Spinal cord (tissue), 10 donors: ENCODE results near the gene KCNE1. TPM values are rescaled to one million over a fixed set of nuclear protein-coding genes. Genes with fewer than 3 reads are reported as not detected.

Experiments used
- DNase-seq, 6 donors: peaks; one replicate each; pipeline versions ENCODE4 v3.0.0 to v3.0.0-alpha.2; 2013 to 2015; ENCODE audit warnings: low spot score in 6 of 6, low read depth in 4 of 6
- H3K27ac ChIP-seq: one replicate; pipeline ENCODE4 v1.5.1; 2013; ENCODE audit warnings: low read depth, low read length, control low read depth
- H3K27me3 ChIP-seq: one replicate; pipeline ENCODE4 v1.6.1; 2013; ENCODE audit warnings: low read length; ENCODE audit not compliant: control insufficient read depth, insufficient read depth
- H3K36me3 ChIP-seq: one replicate; pipeline ENCODE4 v1.6.1; 2013; ENCODE audit warnings: low read length; ENCODE audit not compliant: control insufficient read depth, insufficient read depth
- H3K4me1 ChIP-seq: one replicate; pipeline ENCODE4 v1.6.1; 2013; ENCODE audit warnings: low read length; ENCODE audit not compliant: control insufficient read depth, insufficient read depth
- H3K4me3 ChIP-seq: one replicate; pipeline ENCODE4 v1.5.1; 2013; ENCODE audit warnings: low read depth, low read length, control low read depth
- H3K9me3 ChIP-seq: one replicate; pipeline ENCODE4 v1.6.1; 2013; ENCODE audit warnings: low read length; ENCODE audit not compliant: control insufficient read depth, insufficient read depth
- WGBS: methylation state at CpG from one replicate; pipeline ENCODE4 v1.1.5; 2013; ENCODE audit warnings: missing lambda C conversion rate; ENCODE audit not compliant: insufficient coverage; 5-methylcytosine and 5-hydroxymethylcytosine counted together
- polyA plus RNA-seq, 2 donors: library from polyadenylated mRNA; unstranded; fragments of 120-200 nt; gene quantifications; one replicate each; pipeline ENCODE4 v1.2.1, GENCODE V29; 2013; ENCODE audit not compliant: insufficient read length in 2 of 2
- total RNA-seq, 2 donors: library from RNA; depleted of rRNA in 1 of 2; stranded (reverse); fragments of 120-200 nt in 1 of 2; fragments of >200 nt in 1 of 2; gene quantifications; one replicate each; pipeline versions ENCODE4 v1.2.3 to v1.2.4, GENCODE V29; 2013 to 2014
- donor health status: healthy.

KCNE1 gene
- total and polyA plus RNA-seq, 4 donors, result 0.69 to 2.7 (median 1.9) TPM

GRCh38 chr21:34526241-34526617 lies 14.2 kb upstream of the KCNE1 start:
- peaks cover 17% of the 10 kb centered on the region for H3K36me3 ChIP-seq
- H3K27ac ChIP-seq, result peak overlapping the region; percentile 94
- peak overlapping the region; percentile 50 for H3K4me3 ChIP-seq
- H3K9me3 ChIP-seq, result peaks cover 3% of the 10 kb centered on the region
- DNase-seq, result no peak
- H3K27me3 ChIP-seq, result no peaks in the 10 kb centered on the region
- peaks cover 17% of the 10 kb centered on the region for H3K4me1 ChIP-seq
- WGBS, result no CpG with 5 or more reads among the region's 5 CpGs

DNA sequence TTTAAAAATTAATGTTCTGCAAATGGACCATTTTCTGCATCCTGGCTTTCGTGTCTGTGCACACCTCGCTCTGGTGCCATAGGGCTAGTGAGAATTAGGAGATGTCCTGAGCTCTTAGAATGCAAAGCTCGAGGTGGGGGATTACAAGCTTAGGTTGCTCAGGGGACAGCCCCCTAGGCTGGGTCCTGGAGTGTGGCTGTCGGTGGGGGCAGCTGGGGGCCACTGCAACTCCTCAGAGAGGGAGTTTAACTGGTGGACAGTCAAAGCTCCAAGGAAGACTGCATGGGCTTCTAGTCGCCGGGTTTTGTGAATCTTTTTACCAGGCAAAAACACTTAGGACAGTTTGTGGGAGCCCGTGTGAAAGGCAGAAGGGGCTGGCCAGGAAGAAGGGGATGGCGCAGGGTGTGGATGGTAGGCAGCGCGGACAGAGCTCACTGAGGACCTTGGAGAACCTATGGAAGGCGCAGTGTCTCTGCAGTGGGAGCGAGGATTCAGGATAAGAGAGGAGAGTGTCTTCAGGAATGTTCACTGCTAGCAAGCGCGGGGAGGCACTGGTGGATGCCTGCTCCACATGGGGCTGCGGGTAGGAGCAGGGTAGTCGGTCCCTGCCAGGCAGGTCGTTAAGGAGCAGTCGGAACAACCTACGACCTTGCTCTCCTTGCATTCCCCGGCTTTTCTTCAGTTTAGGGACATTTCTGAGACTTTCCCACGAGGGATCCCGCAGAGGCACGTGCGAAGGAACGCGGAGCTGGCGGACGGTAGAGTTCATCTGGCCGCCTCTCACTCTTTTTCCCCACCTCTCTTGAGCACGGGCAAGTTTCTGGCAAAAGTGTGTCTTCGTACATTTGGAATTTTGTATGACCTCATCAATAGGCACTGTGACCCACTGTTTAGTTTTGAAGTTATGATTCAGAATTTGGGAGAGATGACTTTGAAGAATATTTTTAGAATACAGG lies 12.9 kb upstream of the KCNE1 start:
- Histone ChIP-seq H3K27me3 (no peaks in the 10 kb centered on the region), H3K9me3 (peaks cover 3% of the 10 kb centered on the region), H3K27ac (peak overlapping the region; percentile 94), H3K4me3 (peak overlapping the region; percentile 50), H3K36me3 (peaks cover 28% of the 10 kb centered on the region), H3K4me1 (peaks cover 24% of the 10 kb centered on the region)
- 56% methylated on average over 24 of the region's 31 CpGs for WGBS
- no peak for DNase-seq

DNA sequence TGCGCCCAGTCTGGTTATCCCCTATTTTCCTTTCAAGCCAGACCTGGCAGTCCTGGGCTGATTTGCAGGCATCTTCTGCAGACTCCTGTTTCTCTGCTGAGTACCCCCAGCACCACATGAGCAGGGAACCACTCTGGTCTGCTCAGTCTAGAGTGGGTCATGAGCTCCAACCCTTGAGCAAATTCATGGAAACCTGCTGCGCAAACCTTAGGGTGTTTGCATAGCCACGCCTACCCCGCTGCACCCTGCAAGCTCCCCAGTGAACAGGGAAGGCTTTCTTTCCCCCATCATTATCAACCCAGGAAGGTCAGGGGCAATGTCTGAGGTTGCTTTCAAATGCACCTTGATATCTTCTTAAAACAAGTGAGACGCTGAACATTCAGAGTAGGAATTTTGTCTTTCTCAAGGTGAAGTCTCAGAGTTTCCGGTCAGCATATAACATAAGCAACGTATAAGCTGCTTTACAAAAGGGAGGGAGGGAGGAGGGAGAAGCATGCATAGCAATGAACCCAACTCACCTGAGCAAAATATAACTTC lies 11.1 kb upstream of the KCNE1 start:
- peaks cover 40% of the 10 kb centered on the region for H3K36me3 ChIP-seq
- DNase-seq, result no peak
- peaks cover 1% of the 10 kb centered on the region for H3K9me3 ChIP-seq
- no peak overlapping the region for H3K27ac ChIP-seq
- H3K4me3 ChIP-seq, result no peak overlapping the region
- WGBS, result 98% methylated on average over 4 of the region's 7 CpGs
- peaks cover 24% of the 10 kb centered on the region for H3K4me1 ChIP-seq
- H3K27me3 ChIP-seq, result no peaks in the 10 kb centered on the region

- DNase-seq, result no peak
- Histone ChIP-seq H3K27me3 (no peaks in the 10 kb centered on the region), H3K36me3 (peaks cover 44% of the 10 kb centered on the region), H3K27ac (no peak overlapping the region), H3K4me1 (peaks cover 24% of the 10 kb centered on the region), H3K9me3 (no peaks in the 10 kb centered on the region), H3K4me3 (no peak overlapping the region)
- 75% methylated on average over 2 of the region's 6 CpGs for WGBS
Measured at GRCh38 chr21:34522284-34522683, 10.3 kb upstream of the KCNE1 start.

GRCh38 chr21:34521561-34521960 lies 9.6 kb upstream of the KCNE1 start:
- H3K27me3 ChIP-seq, result no peaks in the 10 kb centered on the region
- no peak for DNase-seq
- H3K27ac ChIP-seq, result no peak overlapping the region
- H3K36me3 ChIP-seq, result peaks cover 44% of the 10 kb centered on the region
- H3K9me3 ChIP-seq, result no peaks in the 10 kb centered on the region
- 95% methylated on average over 6 of the region's 7 CpGs for WGBS
- peaks cover 24% of the 10 kb centered on the region for H3K4me1 ChIP-seq
- no peak overlapping the region for H3K4me3 ChIP-seq

DNA sequence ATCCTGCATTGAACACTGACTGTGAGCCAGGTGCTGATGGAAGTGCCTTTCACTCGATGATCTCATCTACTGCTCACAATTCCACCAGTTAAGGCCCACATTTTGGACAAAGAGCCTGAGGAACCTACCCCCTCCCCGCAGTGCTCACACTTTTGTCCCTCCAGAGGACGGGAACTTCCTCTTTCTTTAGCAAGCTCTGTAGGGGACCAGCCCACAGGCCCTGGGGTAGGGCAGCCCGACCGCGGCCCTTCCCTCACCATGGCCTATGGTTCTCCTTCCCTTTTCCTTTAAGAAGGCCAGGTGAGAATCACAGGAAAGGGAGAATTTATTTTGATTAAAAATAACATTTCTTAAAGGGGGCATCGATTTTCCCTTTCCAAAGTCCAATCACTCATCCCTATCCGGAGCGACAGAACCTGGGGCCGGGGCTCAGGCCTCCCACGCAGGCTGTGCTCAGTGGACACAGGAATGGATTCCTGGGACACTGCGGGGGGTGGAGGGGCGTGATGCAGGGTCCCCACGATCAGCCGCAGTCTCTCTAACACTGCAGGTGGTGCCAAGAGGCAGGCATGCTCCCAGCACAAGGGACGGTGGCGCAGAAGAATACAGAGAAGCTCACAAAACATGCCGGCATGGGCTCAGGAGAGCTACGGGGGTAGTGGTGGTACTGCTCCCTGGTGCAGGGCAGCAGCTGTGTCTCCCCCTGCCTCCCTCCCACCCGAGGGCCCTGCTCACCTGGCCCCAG lies 8.9 kb upstream of the KCNE1 start:
- no peaks in the 10 kb centered on the region for H3K27me3 ChIP-seq
- peaks cover 44% of the 10 kb centered on the region for H3K36me3 ChIP-seq
- WGBS, result 84% methylated on average over 16 of the region's 20 CpGs
- no peak for DNase-seq
- H3K9me3 ChIP-seq, result no peaks in the 10 kb centered on the region
- H3K27ac ChIP-seq, result no peak overlapping the region
- no peak overlapping the region for H3K4me3 ChIP-seq
- H3K4me1 ChIP-seq, result peaks cover 24% of the 10 kb centered on the region

DNA sequence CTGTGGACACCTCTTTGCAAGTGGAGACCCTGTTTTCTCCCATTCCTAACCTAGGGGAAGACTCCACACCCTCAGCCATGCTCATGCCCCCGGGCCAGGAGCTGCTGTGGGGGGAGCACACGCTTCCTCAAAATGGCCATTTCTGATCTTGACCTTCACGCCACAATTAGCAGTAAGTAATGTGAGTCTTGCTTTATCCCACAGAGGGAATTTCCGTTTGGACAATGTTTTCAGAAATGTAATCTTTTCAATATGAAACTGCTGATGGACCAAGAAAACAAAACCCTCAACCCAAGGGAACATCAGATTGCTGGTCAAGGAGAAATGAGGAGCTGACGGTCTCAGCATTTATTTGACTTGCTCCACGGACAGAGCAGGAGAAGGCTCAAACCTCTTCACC lies 8.3 kb upstream of the KCNE1 start:
- H3K9me3 ChIP-seq, result no peaks in the 10 kb centered on the region
- H3K36me3 ChIP-seq, result peaks cover 44% of the 10 kb centered on the region
- peaks cover 24% of the 10 kb centered on the region for H3K4me1 ChIP-seq
- no peak for DNase-seq
- H3K27ac ChIP-seq, result no peak overlapping the region
- no peak overlapping the region for H3K4me3 ChIP-seq
- 94% methylated on average over 4 of the region's 6 CpGs for WGBS
- no peaks in the 10 kb centered on the region for H3K27me3 ChIP-seq

DNA sequence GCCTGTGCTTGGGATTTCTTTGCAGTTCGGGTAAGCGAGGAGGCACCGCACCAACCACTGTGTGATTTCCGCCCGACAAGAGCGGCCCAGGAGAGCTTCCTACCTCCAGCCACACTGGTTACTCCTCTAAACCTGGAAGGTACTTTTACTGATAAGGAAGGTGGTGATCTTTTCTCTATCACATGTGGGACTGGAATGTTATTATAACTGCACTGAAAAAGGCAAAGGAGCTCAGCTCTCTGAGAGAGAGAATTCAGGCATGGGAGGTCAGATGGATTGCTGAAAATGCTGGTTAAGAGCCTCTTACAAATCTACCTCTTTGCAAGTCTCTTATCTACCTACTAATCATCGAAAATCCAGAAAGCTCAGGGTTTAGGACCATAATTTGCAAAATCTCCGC lies 7.7 kb upstream of the KCNE1 start:
- Histone ChIP-seq H3K4me3 (no peak overlapping the region), H3K4me1 (peaks cover 18% of the 10 kb centered on the region), H3K27ac (no peak overlapping the region), H3K27me3 (no peaks in the 10 kb centered on the region), H3K9me3 (no peaks in the 10 kb centered on the region), H3K36me3 (peaks cover 44% of the 10 kb centered on the region)
- no CpG with 5 or more reads among the region's 8 CpGs for WGBS
- DNase-seq, result no peak

DNA sequence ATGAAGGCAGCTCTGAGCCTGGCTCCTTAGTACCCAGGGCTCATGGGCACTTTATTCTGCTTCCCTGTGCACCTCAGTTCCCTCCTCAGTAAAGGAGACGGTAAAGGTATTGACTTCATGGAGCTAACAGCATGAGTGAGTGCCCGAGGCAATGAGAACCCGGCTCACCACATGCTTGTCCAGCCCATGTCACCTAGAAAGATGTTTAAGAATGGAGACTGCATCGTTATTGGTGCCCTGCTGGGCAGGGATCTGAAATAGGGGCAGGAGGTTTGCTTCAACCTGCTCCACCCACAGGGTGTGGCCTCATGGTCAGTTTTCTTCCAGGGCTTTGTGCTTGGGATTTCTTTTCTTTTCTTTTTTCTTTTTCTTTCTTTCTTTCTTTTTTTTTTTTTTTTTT lies 7.0 kb upstream of the KCNE1 start:
- WGBS, result 93% methylated on average over 3 of the region's 4 CpGs
- no peak for DNase-seq
- no peak overlapping the region for H3K4me3 ChIP-seq
- peaks cover 44% of the 10 kb centered on the region for H3K36me3 ChIP-seq
- H3K27me3 ChIP-seq, result no peaks in the 10 kb centered on the region
- H3K4me1 ChIP-seq, result peaks cover 19% of the 10 kb centered on the region
- H3K9me3 ChIP-seq, result no peaks in the 10 kb centered on the region
- no peak overlapping the region for H3K27ac ChIP-seq
